Neural crest cell (in vitro differentiated cells): Measurements from ENCODE around the gene PPA1. TPM values are rescaled to one million over a fixed set of nuclear protein-coding genes. Genes with fewer than 3 reads are reported as not detected.
"Not testable (repeated sequence)": the region's sequence is repeated elsewhere in the genome, so short reads cannot be mapped to it uniquely, and the experiment has no call there.

Source experiments
- DNase-seq: peaks from one replicate; pipeline ENCODE4 v3.0.0; 2021; ENCODE audit warnings: low read depth, mixed read lengths, low spot score
- H3K27ac Mint-ChIP-seq: one replicate; pipeline ENCODE4 v1.8.0; 2021; ENCODE audit warnings: mild to moderate bottlenecking, mixed read lengths; ENCODE audit not compliant: unreplicated experiment
- H3K27me3 Mint-ChIP-seq: 2 replicates; pipeline ENCODE4 v1.8.0; 2021; ENCODE audit warnings: low read depth, mild to moderate bottlenecking, mixed read lengths
- H3K36me3 Mint-ChIP-seq: 2 replicates; pipeline ENCODE4 v1.8.0; 2021; ENCODE audit warnings: low read depth, mild to moderate bottlenecking, mixed read lengths
- H3K4me1 Mint-ChIP-seq: 2 replicates; pipeline ENCODE4 v1.8.0; 2021; ENCODE audit warnings: mixed read lengths
- H3K4me3 Mint-ChIP-seq: one replicate; pipeline ENCODE4 v1.8.0; 2021; ENCODE audit warnings: mild to moderate bottlenecking, mixed read lengths
- H3K9me3 Mint-ChIP-seq: 2 replicates; pipeline ENCODE4 v1.8.0; 2021; ENCODE audit warnings: mixed read lengths
- CTCF ChIP-seq: fragments of 200-600 bp; sonication (generic); conservative IDR thresholded peaks from 2 replicates; pipeline ENCODE4 v1.5.0; 2021; ENCODE audit warnings: antibody characterized with exemption, mild to moderate bottlenecking
- total RNA-seq: library from RNA; stranded (reverse); gene quantifications from 2 replicates; pipeline ENCODE4 v1.2.1, GENCODE V29; 2021

The PPA1 gene
- total RNA-seq, 1 donor from 2014 or later = 179 TPM

- no peak for TF ChIP-seq CTCF
- H3K4me3 Mint-ChIP-seq = no peak overlapping the region
- DNase-seq = no peak
- no peaks in the 10 kb centered on the region for H3K9me3 Mint-ChIP-seq
- no peak overlapping the region for H3K27ac Mint-ChIP-seq
- no peaks in the 10 kb centered on the region for H3K4me1 Mint-ChIP-seq
- H3K36me3 Mint-ChIP-seq = no peaks in the 10 kb centered on the region
- peaks cover 5% of the 10 kb centered on the region for H3K27me3 Mint-ChIP-seq
These were observed 43.1 kb downstream of the PPA1 start for GRCh38 chr10:70190102-70190501.

- H3K36me3 Mint-ChIP-seq = no peaks in the 10 kb centered on the region
- no peak overlapping the region for H3K4me3 Mint-ChIP-seq
- H3K27ac Mint-ChIP-seq = no peak overlapping the region
- no peak for DNase-seq
- H3K9me3 Mint-ChIP-seq = no peaks in the 10 kb centered on the region
- no peaks in the 10 kb centered on the region for H3K4me1 Mint-ChIP-seq
- no peak for TF ChIP-seq CTCF
- peaks cover 14% of the 10 kb centered on the region for H3K27me3 Mint-ChIP-seq
These were observed 44.5 kb downstream of the PPA1 start for GRCh38 chr10:70188768-70189167.

- no peak overlapping the region for H3K4me3 Mint-ChIP-seq
- TF ChIP-seq CTCF = no peak
- no peaks in the 10 kb centered on the region for H3K9me3 Mint-ChIP-seq
- no peak overlapping the region for H3K27ac Mint-ChIP-seq
- no peaks in the 10 kb centered on the region for H3K4me1 Mint-ChIP-seq
- DNase-seq = no peak
- H3K27me3 Mint-ChIP-seq = peaks cover 25% of the 10 kb centered on the region
- no peaks in the 10 kb centered on the region for H3K36me3 Mint-ChIP-seq
These were observed 46.7 kb downstream of the PPA1 start for GRCh38 chr10:70186571-70186970.

- peaks cover 27% of the 10 kb centered on the region for H3K27me3 Mint-ChIP-seq
- no peaks in the 10 kb centered on the region for H3K36me3 Mint-ChIP-seq
- no peak for DNase-seq
- no peaks in the 10 kb centered on the region for H3K9me3 Mint-ChIP-seq
- no peak for TF ChIP-seq CTCF
- H3K4me3 Mint-ChIP-seq = no peak overlapping the region
- H3K27ac Mint-ChIP-seq = no peak overlapping the region
- no peaks in the 10 kb centered on the region for H3K4me1 Mint-ChIP-seq
These were observed 47.1 kb downstream of the PPA1 start for GRCh38 chr10:70186090-70186489.

- Mint-ChIP-seq H3K4me1 (no peaks in the 10 kb centered on the region), H3K36me3 (no peaks in the 10 kb centered on the region), H3K9me3 (peaks cover 2% of the 10 kb centered on the region), H3K27ac (no peak overlapping the region), H3K27me3 (peaks cover 39% of the 10 kb centered on the region), H3K4me3 (no peak overlapping the region)
- TF ChIP-seq CTCF = no peak
- DNase-seq = no peak
These were observed 49.9 kb downstream of the PPA1 start for GRCh38 chr10:70183304-70183703.

GRCh38 chr10:70179209-70179608, 54.0 kb downstream of the PPA1 start:
- H3K27me3 Mint-ChIP-seq = peaks cover 30% of the 10 kb centered on the region
- not testable (repeated sequence) for H3K27ac Mint-ChIP-seq, DNase-seq, H3K36me3 Mint-ChIP-seq, H3K4me1 Mint-ChIP-seq, H3K9me3 Mint-ChIP-seq, H3K4me3 Mint-ChIP-seq
